Activated B cell treated with CpG ODN at 0.5 μM for 24 hours (primary cell): ENCODE results near the gene FOCAD. TPM values are rescaled to one million over a fixed set of nuclear protein-coding genes. Genes with fewer than 3 reads are reported as not detected.

ENCODE experiments used
- ATAC-seq: fragments of 200-7000 bp; cut with Tn5 transposase; one replicate; pipeline ENCODE4 v1.10.0; 2021; ENCODE audit warnings: low read depth, mild to moderate bottlenecking, moderate library complexity
- CTCF ChIA-PET: fragments of 350-600 bp; sonication (Branson Sonifier 250); formaldehyde crosslinking; loops from one replicate; lab custom pipeline; 2021; ENCODE audit warnings: antibody characterized with exemption; lab: Charles Lee
- POLR2A ChIA-PET: fragments of 350-600 bp; sonication (Branson Sonifier 250); formaldehyde crosslinking; loops from one replicate; lab custom pipeline; 2021; ENCODE audit warnings: antibody characterized with exemption; lab: Charles Lee
- DNase-seq: peaks from one replicate; pipeline ENCODE4 v3.0.0; 2022
- H3K27ac Mint-ChIP-seq: one replicate; pipeline ENCODE4 v1.8.0; 2020; ENCODE audit warnings: mixed read lengths
- H3K27me3 Mint-ChIP-seq: one replicate; pipeline ENCODE4 v1.8.0; 2021; ENCODE audit warnings: mixed read lengths
- H3K36me3 Mint-ChIP-seq: one replicate; pipeline ENCODE4 v1.8.0; 2021; ENCODE audit warnings: low read depth, mixed read lengths
- H3K4me1 Mint-ChIP-seq: one replicate; pipeline ENCODE4 v1.8.0; 2021; ENCODE audit warnings: mixed read lengths
- H3K4me3 Mint-ChIP-seq: one replicate; pipeline ENCODE4 v1.8.0; 2020; ENCODE audit warnings: mild to moderate bottlenecking, mixed read lengths
- H3K9me3 Mint-ChIP-seq: one replicate; pipeline ENCODE4 v1.8.0; 2020; ENCODE audit warnings: mixed read lengths
- intact Hi-C: fragments of 100-400 bp; cut with micrococcal nuclease; formaldehyde crosslinking; loops from one replicate; pipeline ENCODE4 v1.15.1; 2024
- total RNA-seq: library from RNA; stranded (reverse); gene quantifications from 2 replicates; pipeline ENCODE4 v1.2.3, GENCODE V29; 2022
- TF ChIP-seq, protein P1 (sequence below): fragments of 200-600 bp; IDR thresholded peaks from one replicate; pipeline ENCODE4 v1.8.0; 2022; ENCODE audit warnings: antibody characterized with exemption, mild to moderate bottlenecking

Gene FOCAD
- total RNA-seq, 1 donor from 2014 or later = 11.7 TPM

DNA sequence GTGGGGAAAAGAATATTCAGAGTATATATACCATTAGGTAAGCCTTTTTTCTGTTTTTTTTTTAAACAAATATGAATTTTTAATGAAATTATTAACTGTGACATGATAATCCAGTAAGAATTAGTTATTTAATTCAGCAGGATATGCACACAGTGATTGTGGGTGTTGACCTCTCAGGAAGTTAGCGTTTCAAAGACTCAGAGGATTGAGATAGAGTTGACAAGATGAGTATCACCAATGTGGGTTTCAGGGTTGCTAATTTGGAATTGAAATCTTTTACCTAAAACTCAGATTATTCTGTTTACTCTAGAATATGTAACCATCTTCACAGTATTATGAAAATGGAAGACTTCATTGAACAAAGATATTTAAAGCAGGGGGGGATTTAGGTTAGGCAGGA is 56.2 kb downstream of the FOCAD start:
- ATAC-seq (no peak), DNase-seq (no peak)
- Mint-ChIP-seq H3K4me1 (no peaks in the 10 kb centered on the region), H3K4me3 (no peak overlapping the region), H3K9me3 (no peaks in the 10 kb centered on the region), H3K27me3 (no peaks in the 10 kb centered on the region), H3K36me3 (peaks cover 6% of the 10 kb centered on the region), H3K27ac (no peak overlapping the region)
- ChIA-PET POLR2A (no interaction called here), CTCF (no interaction called here)
- intact Hi-C loops = no loop called here
- TF ChIP-seq, protein P1, sequence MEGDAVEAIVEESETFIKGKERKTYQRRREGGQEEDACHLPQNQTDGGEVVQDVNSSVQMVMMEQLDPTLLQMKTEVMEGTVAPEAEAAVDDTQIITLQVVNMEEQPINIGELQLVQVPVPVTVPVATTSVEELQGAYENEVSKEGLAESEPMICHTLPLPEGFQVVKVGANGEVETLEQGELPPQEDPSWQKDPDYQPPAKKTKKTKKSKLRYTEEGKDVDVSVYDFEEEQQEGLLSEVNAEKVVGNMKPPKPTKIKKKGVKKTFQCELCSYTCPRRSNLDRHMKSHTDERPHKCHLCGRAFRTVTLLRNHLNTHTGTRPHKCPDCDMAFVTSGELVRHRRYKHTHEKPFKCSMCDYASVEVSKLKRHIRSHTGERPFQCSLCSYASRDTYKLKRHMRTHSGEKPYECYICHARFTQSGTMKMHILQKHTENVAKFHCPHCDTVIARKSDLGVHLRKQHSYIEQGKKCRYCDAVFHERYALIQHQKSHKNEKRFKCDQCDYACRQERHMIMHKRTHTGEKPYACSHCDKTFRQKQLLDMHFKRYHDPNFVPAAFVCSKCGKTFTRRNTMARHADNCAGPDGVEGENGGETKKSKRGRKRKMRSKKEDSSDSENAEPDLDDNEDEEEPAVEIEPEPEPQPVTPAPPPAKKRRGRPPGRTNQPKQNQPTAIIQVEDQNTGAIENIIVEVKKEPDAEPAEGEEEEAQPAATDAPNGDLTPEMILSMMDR = no peak

DNA sequence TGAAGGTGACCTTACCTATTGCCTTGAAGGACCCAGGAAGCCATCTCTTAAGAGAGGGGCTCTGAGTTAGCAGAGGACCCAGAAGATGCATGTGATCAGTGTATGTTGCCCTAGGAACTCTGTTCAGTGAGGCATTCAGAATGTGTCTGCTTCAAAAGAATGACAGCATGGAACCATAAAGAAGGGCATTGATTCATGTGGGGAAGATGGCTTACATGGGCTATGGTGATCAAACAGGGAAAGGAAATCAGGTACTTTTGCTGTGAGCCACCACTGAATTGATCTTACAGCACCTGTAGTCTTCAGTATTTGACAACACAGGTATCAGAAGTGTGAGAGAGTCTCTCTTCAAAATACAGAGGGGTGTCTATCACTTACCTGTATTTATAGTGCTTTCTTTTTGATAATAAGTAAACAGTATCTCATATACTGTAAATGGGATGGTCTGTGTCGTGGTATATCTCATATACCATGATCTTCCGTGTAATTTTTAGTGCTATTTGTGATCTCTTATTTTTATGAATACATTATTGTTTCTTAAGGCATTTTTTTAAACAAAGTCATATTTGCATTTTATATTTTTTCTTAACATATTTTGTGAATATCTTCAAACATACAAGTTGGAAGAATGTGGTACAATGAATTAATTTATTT is 57.0 kb downstream of the FOCAD start:
- POLR2A ChIA-PET = no interaction called here
- intact Hi-C loops = no loop called here
- no peaks in the 10 kb centered on the region for H3K4me1 Mint-ChIP-seq

DNA sequence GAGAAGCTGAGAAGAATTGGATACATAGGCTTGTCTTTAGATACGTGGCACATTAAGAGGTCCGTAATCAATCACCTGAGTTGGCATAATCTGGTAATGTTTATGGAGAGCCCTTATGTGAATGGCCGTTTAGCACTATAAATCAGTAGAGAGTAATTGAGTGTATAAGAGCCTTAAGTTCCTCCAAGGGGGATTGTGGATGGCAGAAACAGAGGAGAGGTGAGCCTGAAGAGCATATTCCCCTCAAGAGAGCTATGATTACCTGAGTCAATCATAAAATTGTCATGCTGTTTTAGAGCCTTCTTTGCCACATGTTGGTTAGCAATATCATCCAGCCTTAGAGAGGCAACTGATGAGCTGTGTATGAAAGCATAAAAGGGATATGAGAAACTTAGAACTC is 58.8 kb downstream of the FOCAD start:
- CTCF ChIA-PET = no interaction called here
- H3K4me1 Mint-ChIP-seq = no peaks in the 10 kb centered on the region
- POLR2A ChIA-PET = no interaction called here
- no peak overlapping the region for H3K4me3 Mint-ChIP-seq
- no peaks in the 10 kb centered on the region for H3K9me3 Mint-ChIP-seq
- TF ChIP-seq, protein P1 = no peak
- no peaks in the 10 kb centered on the region for H3K27me3 Mint-ChIP-seq
- no peaks in the 10 kb centered on the region for H3K36me3 Mint-ChIP-seq
- DNase-seq (no peak), ATAC-seq (no peak)
- no peak overlapping the region for H3K27ac Mint-ChIP-seq
- intact Hi-C loops = no loop called here

More for the DNA sequence above, 57.0 kb downstream of the FOCAD start:
- DNase-seq (no peak), ATAC-seq (no peak)
- Mint-ChIP-seq H3K36me3 (peaks cover 6% of the 10 kb centered on the region), H3K4me3 (no peak overlapping the region), H3K27ac (no peak overlapping the region), H3K27me3 (no peaks in the 10 kb centered on the region), H3K9me3 (no peaks in the 10 kb centered on the region)
- TF ChIP-seq, protein P1 = no peak
- CTCF ChIA-PET = no interaction called here

DNA sequence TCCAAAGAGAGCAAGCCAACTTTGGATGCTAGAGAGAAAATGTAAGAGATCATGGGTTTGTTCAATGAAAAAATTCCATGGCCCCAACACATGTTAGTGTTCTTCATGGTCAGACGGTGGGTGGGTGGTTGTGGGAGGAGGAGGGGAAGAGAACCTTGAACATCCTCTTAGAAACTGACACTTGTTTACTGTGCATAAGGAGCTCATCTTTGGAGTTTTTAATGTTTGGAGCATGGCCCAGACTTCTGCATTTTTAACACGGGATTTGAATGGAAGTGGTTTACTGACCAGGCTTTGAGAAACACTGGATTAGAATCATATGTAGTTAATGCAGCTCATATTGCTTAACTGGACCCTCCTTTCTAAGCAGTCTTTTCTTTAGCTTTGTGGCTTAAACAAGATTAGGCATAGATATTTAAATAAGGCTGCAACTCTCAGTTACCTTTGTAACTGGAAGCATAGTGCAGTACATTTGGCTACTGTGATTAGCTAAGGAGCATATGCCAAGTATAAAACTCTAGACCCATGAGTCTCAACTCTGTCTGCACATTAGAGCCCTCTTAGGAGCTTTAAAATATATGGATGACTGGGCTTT is 60.1 kb downstream of the FOCAD start:
- no peak for DNase-seq
- Mint-ChIP-seq H3K27ac (no peak overlapping the region), H3K27me3 (no peaks in the 10 kb centered on the region), H3K4me1 (no peaks in the 10 kb centered on the region), H3K36me3 (no peaks in the 10 kb centered on the region), H3K9me3 (no peaks in the 10 kb centered on the region), H3K4me3 (no peak overlapping the region)
- CTCF ChIA-PET = no interaction called here
- intact Hi-C loops = no loop called here
- ATAC-seq = no peak
- TF ChIP-seq, protein P1 = no peak
- POLR2A ChIA-PET = no interaction called here

DNA sequence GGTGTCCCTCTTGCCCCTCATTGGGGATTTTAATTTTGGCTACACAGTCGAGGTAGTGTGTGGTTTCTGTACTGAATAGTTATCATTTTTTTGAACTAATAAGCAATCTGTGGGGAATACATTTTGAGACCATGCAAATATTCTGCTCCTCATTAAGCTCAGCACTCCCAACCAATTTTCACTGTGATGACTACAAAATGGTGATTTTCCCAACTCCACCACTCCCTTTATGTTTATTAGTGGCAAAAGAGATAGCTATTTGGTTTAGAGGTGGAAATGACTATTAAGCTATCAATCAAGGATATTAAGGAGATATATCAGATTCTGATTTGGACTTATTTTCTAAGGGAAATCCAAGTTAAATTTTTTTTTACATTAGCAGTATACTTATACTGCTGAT is 62.9 kb downstream of the FOCAD start:
- DNase-seq = no peak
- no peak for ATAC-seq
- TF ChIP-seq, protein P1 = no peak
- Mint-ChIP-seq H3K4me3 (no peak overlapping the region), H3K27ac (no peak overlapping the region), H3K36me3 (no peaks in the 10 kb centered on the region), H3K4me1 (no peaks in the 10 kb centered on the region), H3K9me3 (no peaks in the 10 kb centered on the region), H3K27me3 (no peaks in the 10 kb centered on the region)
- ChIA-PET POLR2A (no interaction called here), CTCF (interaction anchor here (1.1 kb wide), 1 partner anchor 125 kb away, joined by 3 read pairs; the partner anchor contains the start of gene MLLT3)
- intact Hi-C loops = no loop called here
